HG02610 (cell line): ENCODE results near the gene LRP5.

Experiments
- ATAC-seq: cut with Tn5 transposase; IDR thresholded peaks from one replicate; pipeline ENCODE4 v1.9.1; 2021; ENCODE audit warnings: mild to moderate bottlenecking, moderate library complexity; ENCODE audit not compliant: unreplicated experiment

LRP5 gene

GRCh38 chr11:68345776-68346461 is 33.5 kb downstream of the LRP5 start:
- no peak for ATAC-seq

- no peak for ATAC-seq
Measured at GRCh38 chr11:68346462-68346790, 34.0 kb downstream of the LRP5 start.

DNA sequence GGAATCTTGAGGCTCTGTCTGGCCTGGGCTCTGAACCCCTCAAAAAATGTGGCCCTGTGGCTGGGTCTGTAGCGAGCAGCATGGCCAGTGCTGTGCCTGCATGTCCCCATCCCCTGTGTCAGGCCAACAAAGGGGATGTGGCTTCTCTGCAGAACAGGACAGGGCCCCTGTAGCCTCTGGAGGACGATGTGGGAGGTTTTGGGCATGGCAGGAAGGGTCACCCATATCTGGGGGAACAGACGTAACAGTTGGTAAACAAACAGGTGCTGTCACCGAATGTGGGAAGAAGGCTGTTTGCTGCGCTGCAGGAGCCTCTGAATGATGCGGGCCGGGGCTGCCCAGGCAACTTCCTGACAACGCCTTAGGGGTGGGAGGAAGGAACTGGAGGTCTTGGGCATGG is 35.0 kb downstream of the LRP5 start:
- no peak for ATAC-seq

DNA sequence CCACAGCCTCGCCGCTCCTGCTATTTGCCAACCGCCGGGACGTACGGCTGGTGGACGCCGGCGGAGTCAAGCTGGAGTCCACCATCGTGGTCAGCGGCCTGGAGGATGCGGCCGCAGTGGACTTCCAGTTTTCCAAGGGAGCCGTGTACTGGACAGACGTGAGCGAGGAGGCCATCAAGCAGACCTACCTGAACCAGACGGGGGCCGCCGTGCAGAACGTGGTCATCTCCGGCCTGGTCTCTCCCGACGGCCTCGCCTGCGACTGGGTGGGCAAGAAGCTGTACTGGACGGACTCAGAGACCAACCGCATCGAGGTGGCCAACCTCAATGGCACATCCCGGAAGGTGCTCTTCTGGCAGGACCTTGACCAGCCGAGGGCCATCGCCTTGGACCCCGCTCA is 35.5 kb downstream of the LRP5 start:
- ATAC-seq = no peak

DNA sequence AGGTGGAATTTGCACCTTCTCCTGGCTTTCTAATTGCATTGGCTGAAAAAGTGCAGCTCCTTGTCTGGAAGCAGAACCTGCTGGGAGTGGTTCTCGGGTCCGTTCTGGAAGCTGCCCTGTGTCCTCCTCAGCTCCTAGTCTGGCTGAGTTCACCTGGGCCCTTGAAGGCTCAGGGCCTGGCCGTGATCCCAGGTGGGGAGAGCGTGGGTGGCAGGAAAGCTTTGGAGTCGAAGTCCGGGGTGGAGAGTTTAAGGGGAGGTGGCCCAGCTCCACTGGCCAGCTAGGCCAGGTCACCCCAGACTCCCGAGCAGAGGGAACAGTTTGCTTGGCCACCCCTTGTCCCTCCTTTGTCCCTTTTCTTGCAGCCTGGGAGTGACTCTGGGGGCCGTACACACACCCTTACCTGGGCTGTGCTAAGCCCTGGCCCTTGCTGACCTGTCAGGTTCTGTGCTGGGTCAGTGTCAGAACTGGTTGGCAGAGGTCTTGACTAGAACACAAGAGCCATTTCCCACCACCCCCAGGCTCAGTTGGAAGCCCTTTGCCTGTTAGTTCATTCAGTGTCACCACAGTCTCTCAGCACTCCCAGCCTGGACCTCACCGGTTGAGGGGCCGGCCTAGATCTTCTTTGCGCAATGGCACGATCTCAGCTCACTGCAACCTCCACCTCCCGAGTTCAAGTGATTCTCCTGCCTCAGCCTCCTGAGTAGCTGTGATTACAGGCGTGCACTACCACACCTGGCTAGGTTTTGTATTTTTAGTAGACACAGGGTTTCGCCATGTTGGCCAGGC is 37.3 kb downstream of the LRP5 start:
- no peak for ATAC-seq

GRCh38 chr11:68350759-68351449 is 38.5 kb downstream of the LRP5 start:
- no peak for ATAC-seq

- no peak for ATAC-seq
Measured at GRCh38 chr11:68351450-68352275, 39.3 kb downstream of the LRP5 start.

DNA sequence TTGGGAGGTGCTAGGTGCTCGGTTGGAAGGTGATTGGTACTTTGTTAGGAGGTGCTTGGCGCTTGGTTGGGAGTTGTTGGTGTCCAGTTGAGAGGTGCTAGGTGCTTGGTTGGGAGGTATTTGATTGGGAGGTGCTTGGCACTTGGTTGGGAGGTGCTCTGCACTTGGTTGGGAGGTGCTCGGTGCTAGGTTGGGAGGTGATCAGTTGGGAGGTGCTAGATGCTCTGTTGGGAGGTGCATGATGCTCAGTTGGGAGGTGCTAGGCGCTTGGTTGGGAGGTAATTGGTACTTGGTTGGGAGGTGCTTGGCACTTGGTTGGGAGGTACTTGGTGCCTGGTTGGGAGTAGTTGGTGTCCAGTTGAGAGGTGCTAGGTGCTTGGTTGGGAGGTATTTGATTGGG is 40.2 kb downstream of the LRP5 start:
- no peak for ATAC-seq

GRCh38 chr11:68353118-68353517 is 40.7 kb downstream of the LRP5 start:
- no peak for ATAC-seq

GRCh38 chr11:68353669-68354068 is 41.3 kb downstream of the LRP5 start:
- no peak for ATAC-seq

GRCh38 chr11:68354148-68354872 is 41.9 kb downstream of the LRP5 start:
- ATAC-seq = no peak

GRCh38 chr11:68355471-68355870 is 43.1 kb downstream of the LRP5 start:
- ATAC-seq = no peak

GRCh38 chr11:68357568-68357967 is 45.2 kb downstream of the LRP5 start:
- ATAC-seq = no peak

DNA sequence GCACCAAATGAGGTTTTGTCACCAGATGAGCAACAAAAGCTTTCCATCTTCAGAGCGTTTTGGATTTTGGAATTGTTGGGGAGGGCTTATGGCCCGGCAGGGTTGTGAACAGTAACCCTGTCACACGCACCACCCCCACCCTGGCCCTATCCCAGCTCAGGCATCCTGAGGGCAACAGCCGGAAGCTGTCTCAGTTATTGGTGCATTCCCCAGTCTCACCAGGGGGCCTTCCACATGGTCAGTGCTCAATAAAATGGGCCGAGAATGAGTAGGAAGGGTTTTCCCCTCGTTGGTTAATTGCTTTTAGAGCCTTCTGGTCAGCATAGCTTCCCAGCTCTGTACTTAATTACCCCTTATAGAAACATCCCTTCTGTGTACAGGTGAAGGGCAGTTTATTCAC is 46.0 kb downstream of the LRP5 start:
- ATAC-seq = no peak

GRCh38 chr11:68361702-68362101 is 49.3 kb downstream of the LRP5 start:
- ATAC-seq = no peak

DNA sequence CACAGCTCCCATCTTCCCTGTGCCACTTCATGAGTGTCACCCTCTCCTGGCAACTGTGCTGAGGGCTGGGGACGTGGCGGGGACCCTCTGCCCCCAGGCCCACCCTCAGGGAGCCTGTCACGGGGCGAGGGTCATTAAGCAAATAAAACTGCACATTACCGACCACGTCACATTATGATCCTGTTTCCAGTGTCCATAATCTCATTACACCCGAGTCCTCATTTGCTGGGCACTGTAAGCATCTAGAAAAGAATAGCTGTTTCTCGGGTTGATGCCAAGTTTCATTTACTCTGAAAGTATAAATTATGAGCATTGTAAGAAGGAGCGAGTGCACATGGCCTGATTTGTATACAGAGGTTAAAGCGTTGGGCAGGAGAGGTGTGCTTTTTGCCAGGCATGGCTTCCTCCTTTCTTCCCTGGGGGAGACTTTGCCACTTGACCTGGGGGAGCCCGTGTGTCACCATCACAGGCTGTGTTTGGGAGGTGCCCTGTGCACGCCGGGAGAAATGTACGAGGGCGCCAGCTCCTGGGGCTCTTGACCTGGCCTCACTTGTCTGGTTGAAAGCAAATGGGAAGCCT is 50.5 kb downstream of the LRP5 start:
- no peak for ATAC-seq

DNA sequence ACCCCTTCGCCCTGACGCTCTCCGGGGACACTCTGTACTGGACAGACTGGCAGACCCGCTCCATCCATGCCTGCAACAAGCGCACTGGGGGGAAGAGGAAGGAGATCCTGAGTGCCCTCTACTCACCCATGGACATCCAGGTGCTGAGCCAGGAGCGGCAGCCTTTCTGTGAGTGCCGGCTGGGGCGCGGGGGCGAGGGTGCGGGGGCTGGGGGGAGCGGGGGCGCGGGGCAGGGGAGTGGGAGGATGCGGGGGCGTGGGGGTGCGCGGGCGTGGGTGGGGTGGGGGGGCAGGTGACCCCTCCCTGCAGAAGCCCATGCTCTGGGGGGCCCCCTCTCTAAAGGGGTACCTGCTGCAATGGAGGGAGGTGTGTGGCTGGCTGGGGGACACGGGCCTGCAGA is 51.4 kb downstream of the LRP5 start:
- ATAC-seq = no peak

DNA sequence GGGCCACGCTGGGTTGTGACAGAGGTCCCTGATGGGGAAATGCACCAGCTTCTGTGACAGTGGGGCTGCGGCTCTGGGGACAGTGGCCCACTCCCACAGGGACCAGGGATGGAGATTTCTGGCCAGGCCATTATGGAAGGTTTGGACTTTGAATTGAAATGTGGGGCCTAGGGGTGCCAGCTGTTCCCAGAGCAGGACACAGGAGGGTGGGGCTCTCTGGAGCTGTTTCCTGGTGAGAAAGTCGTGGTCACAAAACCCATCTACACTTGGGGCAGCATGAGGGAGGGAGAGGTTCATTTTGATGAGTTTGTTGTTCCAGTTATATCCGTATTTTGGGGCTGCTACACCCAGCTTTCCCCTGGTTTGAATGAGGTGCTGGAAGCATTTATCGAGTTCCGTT is 52.2 kb downstream of the LRP5 start:
- ATAC-seq = no peak

DNA sequence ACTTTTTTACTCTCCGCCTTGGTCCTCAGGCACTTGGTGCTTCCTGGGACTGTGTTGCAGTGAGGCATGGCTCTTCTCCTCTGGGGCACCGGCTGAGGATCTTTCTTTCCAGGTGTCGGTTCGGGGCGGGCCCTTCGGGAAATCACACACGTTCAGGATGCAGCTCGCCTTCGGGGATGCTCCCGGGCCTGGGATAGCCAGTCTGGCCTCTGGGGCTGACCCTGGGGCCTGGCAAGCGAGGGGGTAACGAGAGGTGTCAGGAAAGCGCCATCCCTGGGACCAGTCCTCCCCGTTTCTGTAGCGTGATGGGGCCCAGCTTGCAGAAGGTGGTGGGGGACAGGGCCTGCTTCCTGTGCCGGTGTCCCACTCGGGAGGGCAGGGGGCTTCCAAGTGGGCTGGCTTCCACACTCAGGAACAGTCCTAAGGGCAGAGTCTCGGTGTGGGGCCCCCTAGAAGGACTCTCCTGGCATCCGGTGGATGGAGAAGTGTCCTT is 53.6 kb downstream of the LRP5 start:
- no peak for ATAC-seq

GRCh38 chr11:68367252-68367651 is 54.9 kb downstream of the LRP5 start:
- no peak for ATAC-seq
